ENCODE data around the gene SOAT2.
A peak's percentile ranks its signal among the peaks of the same experiment; 100 is the strongest.

Gene SOAT2

GRCh38 chr12:53065975-53066931, 37.0 kb upstream of the SOAT2 start:
- TF ChIP-seq CTCF (conservative IDR thresholded peaks at IDR 0.05; ENCODE audit: low read length) = peak; percentile 81
- peak; percentile 82 for DNase-seq (ENCODE audit: low read depth)
- H3K4me3 ChIP-seq (ENCODE audit: low read length) = no peak overlapping the region

- TF ChIP-seq CTCF (conservative IDR thresholded peaks at IDR 0.05; ENCODE audit: low read length) = no peak
- no peak overlapping the region for H3K4me3 ChIP-seq (ENCODE audit: low read length)
- no peak for DNase-seq (ENCODE audit: low read depth)
Observed at GRCh38 chr12:53067074-53067992, 36.0 kb upstream of the SOAT2 start.

DNA sequence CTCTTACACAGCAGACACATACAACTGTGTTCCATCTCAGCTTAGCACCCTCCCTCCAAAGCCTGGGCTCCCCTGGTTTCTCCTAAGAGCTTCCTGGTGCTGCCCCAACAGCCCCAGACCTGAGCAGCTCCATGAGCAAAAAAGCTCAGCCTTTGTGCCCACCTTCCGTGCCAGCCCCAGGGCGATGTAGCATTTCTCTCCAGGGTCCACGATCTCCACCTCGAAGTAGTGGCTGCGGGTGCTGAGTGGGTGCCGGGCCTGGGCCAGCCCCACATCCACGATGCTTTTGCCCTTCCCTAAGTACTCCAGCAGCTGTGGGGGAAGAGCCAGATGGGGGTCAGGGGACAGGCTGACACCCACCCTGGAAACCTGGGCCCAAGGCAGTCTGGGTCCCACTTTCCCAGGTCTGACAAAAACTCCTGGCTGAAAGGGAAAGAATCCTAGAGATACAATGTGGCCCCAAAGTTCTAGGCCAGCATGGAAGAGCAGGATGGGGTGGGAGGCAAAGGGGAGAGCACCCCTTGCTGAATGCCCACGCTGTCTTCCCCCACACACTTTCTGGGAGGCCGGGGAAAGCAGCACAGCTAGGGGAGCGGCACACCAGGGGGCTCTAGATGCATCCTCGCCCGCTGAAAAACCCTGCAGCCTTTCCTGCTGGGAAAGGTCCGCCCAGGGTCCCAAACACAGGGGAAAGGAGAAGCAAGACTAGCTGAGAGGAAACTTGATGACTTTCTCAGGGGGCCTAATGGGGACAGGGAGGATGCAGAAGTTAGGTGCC, 35.1 kb upstream of the SOAT2 start:
- no peak overlapping the region for H3K4me3 ChIP-seq (ENCODE audit: low read length)
- DNase-seq (ENCODE audit: low read depth) = no peak
- TF ChIP-seq CTCF (conservative IDR thresholded peaks at IDR 0.05; ENCODE audit: low read length) = no peak

- no peak overlapping the region for H3K4me3 ChIP-seq (ENCODE audit: low read length)
- TF ChIP-seq CTCF (conservative IDR thresholded peaks at IDR 0.05; ENCODE audit: low read length) = no peak
- DNase-seq (ENCODE audit: low read depth) = no peak
Observed at GRCh38 chr12:53068811-53069585, 34.3 kb upstream of the SOAT2 start.

DNA sequence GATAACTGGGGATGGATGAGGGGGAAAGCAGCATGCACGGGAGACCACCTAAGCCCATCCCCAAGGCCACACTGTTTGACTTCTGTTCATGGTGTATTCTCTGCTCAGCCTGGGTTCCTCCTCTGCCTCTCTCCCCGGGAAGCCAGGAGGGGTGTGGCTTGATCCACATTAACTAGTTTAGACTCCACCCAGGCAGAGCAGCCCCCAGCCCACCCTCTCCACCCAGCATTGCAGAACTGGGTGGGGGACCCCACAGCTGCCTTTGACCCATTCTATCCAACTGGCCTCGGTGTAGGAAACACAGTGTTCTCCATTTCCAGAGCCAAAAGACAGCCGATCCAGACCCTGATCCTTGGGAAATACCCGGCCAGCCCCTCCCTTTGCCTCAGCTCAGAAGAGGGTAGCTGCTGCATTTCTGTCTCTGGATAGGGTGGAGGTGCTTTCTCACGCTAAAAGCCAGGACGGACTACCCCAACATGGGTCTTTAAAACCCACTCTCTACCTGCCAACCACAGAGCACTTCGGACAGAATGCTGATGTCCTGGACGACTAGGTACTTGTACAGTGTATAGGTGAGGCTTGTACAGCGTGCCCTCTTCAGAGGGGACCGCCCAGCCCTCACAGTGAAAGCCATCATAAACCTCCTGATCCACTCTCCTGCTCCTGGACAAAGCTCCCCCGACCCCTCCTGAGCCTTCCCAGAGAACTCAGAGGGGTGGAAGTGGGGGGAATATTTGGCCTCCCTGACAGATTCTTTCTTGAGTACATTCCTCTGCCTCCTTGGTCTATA, 33.5 kb upstream of the SOAT2 start:
- TF ChIP-seq CTCF (conservative IDR thresholded peaks at IDR 0.05; ENCODE audit: low read length) = no peak

More for the DNA sequence above, 33.5 kb upstream of the SOAT2 start:
- H3K4me3 ChIP-seq (ENCODE audit: low read length) = no peak overlapping the region
- no peak for DNase-seq (ENCODE audit: low read depth)

Measured in AG10803 (cell line).